ENCODE results near the gene ITGA11.

ITGA11 gene

DNA sequence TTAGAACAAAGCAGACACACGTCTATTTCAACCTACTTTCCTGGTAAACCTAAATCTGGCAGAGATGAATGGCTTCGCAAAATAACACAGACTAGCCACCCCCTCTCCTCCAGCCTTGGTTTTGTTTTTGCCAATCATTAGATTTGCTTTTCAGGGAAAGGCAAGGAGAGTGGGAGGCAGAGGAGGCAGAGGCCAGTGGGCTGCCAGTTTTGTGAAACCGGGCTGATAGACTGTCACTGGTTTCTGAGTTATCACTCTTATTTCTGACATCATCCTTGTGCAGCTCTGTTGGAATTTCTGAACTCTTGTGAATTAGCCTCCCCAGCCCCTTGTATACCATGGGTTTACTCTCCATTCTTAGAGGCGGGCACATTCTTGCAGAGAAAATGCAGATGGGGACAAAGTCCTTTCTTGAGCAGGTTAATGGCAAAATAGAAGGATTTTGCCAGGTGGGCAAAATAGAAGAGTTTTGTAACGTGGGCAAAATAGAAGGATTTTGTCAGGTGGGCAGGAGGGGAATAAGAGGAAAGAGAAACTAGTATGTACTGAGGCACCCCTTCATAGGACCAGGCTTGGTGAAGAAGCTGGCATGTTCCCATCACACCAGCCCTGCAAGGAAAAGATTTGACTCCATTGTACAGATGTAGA lies 157.6 kb downstream of the ITGA11 start:
- no peak for DNase-seq (ENCODE audit: low read depth in 2 of 2, low spot score in 1 of 2)

DNA sequence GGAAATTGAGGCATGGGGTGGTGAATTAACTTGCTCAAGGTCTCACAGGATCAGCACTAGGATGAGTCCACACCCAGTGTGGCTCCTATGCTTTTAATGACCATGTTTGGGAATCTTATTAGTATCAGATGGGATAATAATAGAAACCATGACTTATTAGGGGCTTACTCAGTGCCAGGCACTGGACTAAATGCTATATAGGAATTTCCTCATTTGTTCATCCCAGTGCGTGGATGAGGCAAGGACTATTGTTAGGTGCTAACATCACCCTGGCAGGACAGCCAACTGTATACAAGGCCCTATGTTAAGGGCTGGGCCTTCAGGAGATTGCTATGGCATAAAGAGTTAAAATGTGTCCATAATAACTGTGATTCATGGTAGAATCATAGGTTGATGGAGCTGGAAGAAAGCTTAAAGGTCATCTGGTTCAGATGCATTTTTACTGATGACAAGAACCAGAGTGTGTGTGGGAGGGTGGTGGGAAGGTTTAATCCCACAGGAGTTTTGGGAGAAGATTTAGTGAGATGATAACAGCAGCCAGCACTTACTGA lies 159.2 kb downstream of the ITGA11 start:
- no peak for DNase-seq (ENCODE audit: low read depth in 2 of 2, low spot score in 1 of 2)

- DNase-seq (ENCODE audit: low read depth in 2 of 2, low spot score in 1 of 2), result no peak
Observed at GRCh38 chr15:68271854-68272471, 160.0 kb downstream of the ITGA11 start.

DNA sequence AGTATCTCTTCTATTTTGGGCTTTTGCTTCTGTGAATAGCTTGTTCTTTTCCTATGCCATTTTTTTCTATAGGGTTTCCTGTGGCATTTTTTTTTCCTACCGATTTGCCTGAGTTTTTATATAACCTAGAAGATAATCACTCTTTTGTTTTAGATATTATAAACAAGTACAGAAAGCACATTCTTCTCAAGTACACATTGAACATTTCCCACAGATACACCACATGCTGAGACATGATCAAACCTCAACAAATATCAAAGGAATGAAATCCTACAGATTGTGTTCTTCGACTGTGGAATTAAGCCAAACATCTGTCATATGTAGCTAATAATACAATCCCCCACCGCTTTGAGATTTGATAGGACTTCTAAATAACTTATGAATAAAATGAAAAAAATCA lies 163.6 kb downstream of the ITGA11 start:
- DNase-seq (ENCODE audit: low read depth in 2 of 2, low spot score in 1 of 2), result no peak

GRCh38 chr15:68265674-68266073 lies 166.3 kb downstream of the ITGA11 start:
- DNase-seq (ENCODE audit: low read depth in 2 of 2, low spot score in 1 of 2), result no peak

- no peak for DNase-seq (ENCODE audit: low read depth in 2 of 2, low spot score in 1 of 2)
Observed at GRCh38 chr15:68265081-68265480, 166.9 kb downstream of the ITGA11 start.

- no peak for DNase-seq (ENCODE audit: low read depth in 2 of 2, low spot score in 1 of 2)
Observed at GRCh38 chr15:68264282-68264681, 167.7 kb downstream of the ITGA11 start.

DNA sequence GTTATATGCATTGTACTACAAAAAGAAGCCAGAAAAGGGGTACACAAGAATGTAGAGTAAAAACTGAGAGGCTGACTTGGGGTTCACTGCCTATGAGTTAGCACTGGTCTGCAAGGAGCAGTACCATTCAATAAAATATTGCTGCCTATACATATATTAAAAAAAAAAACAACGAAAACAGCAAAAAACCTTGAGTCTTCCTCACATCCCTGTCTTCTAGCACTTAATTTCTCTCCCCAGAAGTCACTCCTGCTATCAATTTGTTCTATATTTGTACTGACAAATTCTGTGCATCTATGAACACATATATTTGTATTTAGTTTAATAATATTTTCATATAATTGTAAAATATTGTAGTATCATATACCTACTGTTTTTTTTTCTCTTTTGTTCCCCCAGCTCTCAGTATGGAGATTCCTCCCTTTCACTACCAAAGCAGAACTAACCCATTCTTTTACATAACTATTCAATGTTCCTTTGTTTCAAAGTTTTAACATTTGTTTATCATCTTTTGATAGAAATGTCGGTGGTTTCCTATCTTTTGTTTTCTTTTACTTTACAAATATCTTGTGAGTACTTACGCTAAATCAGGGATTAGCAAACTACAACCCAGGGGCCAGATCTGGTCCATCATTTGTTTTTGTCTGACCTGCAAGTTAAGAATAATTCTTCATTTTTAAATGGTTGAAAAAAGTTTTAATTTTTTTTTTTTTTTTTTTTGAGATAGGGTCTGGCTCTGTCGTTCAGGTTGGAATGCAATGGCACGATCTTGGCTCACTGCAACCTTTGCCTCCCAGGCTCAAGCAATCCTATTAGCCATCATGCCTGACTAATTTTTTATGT lies 169.2 kb downstream of the ITGA11 start:
- DNase-seq (ENCODE audit: low read depth in 2 of 2, low spot score in 1 of 2), result no peak

DNA sequence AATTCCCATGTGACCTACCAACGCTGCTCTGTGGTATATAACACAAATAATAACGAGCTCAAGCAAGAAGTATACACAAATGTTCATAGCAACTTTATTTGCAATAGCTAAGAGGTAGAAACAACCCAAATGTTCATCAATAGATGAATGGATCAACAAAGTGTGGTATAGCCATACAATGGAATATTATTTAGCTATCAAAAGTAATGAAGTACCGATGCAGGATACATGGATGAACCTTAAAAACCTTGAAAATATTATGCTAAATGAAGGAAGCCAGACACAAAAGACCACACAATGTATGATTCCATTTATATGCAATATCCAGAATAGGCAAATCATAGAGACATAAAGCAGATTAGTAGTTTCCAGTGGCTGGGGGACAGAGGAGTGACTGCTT lies 170.0 kb downstream of the ITGA11 start:
- no peak for DNase-seq (ENCODE audit: low read depth in 2 of 2, low spot score in 1 of 2)

DNA sequence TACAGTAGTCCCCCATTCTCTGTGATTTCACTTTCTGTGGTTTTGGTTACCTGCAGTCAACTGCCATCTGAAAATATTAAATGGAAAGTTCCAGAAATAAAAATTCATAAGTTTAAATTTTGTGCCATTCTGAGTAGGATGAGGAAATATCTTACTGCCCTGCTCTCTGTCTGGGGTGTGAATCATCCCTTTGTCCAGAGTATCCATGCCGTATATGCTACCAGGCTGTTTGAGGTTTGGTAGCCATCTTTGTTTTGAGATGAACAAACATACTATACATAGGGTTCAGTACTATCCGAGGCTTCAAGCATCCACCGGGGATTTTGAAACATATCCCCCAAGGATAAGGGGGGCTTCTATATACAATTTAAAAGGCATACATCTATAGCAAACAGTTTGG lies 170.7 kb downstream of the ITGA11 start:
- no peak for DNase-seq (ENCODE audit: low read depth in 2 of 2, low spot score in 1 of 2)

GRCh38 chr15:68259883-68260282 lies 172.1 kb downstream of the ITGA11 start:
- no peak for DNase-seq (ENCODE audit: low read depth in 2 of 2, low spot score in 1 of 2)

DNA sequence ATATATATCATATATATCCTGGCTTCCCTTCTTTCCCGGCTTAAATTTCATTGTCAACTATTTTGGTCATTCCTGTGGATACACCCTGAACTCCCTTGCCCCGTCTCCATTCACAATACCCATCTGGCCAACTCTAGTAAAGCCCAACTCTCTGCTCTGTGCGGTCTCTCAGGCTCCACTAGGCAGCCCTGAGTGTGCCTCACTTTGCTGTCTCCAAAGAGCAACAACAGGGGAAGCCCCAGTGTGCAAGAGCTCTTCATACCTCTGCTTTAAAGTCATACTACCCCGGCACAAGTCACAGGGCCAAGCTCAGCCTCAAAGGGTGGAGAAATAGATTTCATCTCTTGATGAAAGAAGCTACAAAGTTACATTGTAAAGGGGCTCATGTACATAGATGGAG lies 173.3 kb downstream of the ITGA11 start:
- no peak for DNase-seq (ENCODE audit: low read depth in 2 of 2, low spot score in 1 of 2)

DNA sequence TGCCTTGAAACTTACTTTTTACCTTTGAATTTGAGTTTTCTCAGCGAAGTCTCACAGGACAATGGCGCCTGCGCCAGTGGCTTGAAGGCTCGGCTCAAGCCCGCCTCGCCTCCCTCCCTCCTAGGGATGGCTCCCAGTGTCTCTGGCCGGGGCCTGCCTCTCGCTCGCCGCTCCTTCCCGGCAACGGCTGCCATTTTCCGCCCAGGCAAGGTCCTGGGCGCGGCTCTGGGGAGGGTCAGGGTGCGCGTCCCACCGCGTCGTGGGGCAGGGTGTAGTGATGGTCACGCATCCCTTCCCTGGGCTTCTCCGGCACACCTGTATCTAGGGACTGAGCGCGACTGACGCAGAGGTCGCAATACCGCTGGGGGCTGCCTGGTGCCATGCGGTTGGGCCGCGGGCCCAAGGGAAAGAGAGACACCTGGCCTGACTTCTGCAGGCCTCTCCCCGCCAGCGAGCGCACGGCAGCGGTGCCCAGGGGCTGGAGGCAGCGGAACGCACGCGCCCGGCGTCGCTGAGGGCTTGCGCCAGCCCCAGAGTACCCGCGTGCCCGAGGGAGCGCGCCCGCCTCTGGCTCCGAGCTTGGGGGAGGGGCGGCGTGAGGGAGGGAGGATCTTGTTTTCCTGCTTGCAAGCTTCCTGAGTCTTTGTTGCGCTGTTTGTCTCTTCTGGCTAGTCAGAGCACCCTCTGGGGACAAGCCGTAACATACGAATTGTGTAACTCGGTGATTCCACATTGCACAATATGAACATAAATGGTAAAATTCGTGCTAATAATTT lies 175.1 kb downstream of the ITGA11 start:
- peak; percentile 20 to 40 for DNase-seq (ENCODE audit: low read depth in 2 of 2, low spot score in 1 of 2)

DNA sequence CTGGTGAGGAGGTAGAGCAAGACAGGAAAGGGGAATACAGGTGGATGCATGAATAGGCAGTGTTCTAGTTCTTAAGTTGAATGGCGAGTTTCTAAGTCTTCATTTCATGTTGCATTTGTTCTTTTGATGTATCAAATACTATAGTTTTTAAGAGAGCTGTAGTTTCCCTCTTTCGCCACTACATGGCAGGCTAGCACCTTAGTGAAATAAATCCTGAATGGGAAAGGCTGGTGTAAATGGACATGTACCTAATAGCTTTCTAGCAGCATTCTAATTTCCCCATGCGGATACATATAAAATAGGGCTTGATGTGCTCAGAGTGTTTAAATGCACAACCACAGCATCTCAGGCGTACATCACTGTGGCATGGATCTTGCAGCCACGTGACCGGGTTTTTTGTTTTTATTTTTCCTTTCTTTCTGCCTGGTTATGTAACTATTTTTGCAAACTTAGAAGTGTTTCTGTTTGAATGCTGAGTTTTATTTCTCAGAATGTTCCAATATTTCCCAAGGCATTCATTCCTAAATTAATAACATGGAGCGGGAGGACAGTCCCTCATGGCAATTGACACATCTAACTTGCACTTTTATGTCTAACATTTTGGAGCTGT lies 178.9 kb downstream of the ITGA11 start:
- DNase-seq (ENCODE audit: low read depth in 2 of 2, low spot score in 1 of 2), result no peak

GRCh38 chr15:68249058-68249713 lies 182.8 kb downstream of the ITGA11 start:
- DNase-seq (ENCODE audit: low read depth in 2 of 2, low spot score in 1 of 2), result no peak
